GM21526 (cell line): ENCODE results near the gene CDC42EP5.

Source experiments
- ATAC-seq: cut with Tn5 transposase; IDR thresholded peaks from one replicate; pipeline ENCODE4 v1.9.1; 2021; ENCODE audit warnings: moderate library complexity; ENCODE audit not compliant: unreplicated experiment, low FRiP score

Gene CDC42EP5

GRCh38 chr19:54463531-54464043 is 9.5 kb downstream of the CDC42EP5 start, which contains the start of gene LENG9:
TSS of gene LENG9 (minus strand) at chr19:54463778. CDS start at chr19:54463526, 252 bp downstream.
- ATAC-seq, result peak; percentile 47

DNA sequence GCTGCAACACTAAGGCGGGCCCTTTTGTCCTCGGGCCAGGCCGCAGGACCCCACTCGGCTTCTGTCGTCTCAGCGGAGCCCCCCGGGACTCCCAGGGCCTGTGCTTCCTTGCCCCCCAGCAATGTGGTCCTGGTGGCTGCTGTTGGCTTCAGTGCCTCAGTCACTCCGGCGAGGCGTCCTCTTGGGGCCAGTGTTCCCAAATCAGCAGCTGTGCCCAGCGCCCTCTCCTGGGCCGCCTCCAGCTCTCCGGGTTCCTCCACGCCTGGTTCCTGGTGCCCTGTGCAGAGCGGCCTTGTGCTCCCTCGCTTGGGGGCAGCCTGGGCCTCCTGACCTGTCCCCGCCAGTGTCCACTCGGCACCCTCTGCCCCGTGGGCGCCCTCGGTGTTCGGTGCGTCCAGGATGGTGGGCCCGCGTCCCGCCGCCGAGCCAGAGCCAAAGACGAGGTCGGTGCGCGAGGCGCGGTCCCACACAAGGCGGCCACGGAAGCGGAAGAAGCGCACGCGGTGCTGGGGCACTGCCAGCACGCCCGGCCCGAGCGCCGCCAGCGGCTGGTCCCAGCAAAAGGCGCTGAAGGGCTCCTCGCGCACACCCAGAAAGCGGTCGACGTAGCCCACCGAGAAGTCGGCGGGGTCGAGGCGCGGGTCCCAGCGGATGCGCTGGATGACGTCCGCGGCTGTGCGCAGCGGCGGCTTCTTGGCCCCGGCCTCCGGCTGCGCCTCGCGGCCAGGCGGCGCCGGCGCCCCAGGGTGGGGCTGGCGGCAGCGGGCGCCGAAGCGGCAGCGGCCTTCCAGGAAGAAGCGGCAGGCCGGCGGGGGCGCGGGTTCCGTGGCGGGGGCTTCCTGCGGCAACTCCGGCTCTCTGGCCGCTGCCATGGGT is 10.2 kb downstream of the CDC42EP5 start:
- peak; percentile 9 for ATAC-seq

- no peak for ATAC-seq
These were observed 10.9 kb downstream of the CDC42EP5 start for GRCh38 chr19:54462047-54462654.

DNA sequence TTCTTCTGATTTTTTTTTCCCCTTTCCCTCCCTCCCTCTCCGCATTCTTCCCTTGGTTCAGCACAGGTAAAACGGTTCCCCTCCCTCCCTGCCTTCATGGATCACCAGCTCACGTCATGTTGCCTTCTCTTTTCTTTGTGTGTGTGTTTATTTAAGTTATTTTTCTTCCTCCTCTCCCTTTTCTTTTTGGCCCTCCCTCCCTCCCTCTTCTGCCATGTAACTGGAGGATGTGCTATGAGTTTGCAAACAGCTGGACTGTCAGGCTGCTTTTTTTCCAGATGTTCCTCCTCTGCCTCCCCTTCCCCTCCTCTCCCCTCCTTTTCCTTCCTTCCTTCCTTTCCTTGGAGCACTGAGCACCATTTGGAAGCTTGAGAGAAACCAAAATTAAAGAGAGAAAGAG is 11.5 kb downstream of the CDC42EP5 start:
- no peak for ATAC-seq

DNA sequence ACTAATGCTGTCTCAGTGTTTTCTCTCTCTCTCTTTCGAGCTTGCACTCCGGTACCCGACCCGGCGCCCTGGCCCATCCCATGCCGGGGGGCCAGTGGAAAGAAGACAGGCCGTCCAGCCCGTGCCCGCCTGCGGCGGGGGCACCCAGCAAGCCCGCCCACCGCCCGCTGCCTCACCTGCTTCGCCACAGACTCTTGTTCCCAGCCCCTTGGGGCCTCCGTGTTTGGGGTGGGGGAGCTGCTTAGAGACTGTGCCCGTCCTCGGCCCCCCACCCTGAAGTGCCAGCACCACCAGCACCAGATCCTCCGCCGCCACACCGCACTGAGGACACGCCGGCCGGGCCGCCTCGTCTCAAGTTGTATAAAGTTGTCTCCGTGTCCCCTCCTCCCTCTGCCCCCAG is 11.9 kb downstream of the CDC42EP5 start:
- ATAC-seq, result no peak

GRCh38 chr19:54460230-54461005 is 12.7 kb downstream of the CDC42EP5 start:
- ATAC-seq, result no peak

GRCh38 chr19:54459282-54460229 is 13.5 kb downstream of the CDC42EP5 start:
- no peak for ATAC-seq

GRCh38 chr19:54458648-54459281 is 14.3 kb downstream of the CDC42EP5 start:
- no peak for ATAC-seq

DNA sequence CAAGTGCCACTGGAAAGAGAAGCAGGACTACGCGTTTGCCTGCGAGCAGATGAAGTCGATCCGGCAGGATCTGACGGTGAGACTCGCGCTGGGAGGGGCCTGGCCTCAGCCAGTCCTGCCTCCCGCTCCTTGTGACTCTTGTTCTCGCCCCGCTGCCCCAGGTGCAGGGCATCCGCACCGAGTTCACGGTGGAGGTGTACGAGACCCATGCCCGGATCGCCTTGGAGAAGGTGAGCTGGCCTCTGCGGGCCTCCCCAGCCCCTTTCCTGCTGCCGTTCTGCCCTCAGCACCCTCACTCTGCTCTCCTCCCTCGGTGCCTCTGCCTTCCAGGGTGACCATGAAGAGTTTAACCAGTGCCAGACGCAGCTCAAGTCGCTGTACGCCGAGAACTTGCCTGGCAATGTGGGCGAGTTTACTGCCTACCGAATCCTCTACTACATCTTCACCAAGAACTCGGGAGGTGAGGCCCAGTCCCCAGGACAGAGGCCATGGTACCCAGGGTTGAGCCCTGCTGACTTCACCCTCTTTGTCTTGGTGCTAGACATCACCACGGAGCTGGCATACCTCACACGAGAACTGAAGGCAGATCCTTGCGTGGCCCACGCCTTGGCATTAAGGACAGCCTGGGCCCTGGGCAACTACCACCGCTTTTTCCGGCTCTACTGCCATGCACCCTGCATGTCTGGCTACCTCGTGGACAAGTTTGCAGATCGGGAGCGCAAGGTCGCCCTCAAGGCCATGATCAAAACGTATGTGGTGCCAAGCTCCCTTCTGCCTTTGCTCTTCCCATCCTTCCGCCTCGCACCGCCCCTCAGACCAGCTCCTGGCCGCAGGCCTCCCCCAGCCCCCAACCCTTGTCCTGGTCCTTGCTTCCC is 15.1 kb downstream of the CDC42EP5 start:
- ATAC-seq, result no peak

- no peak for ATAC-seq
These were observed 16.4 kb downstream of the CDC42EP5 start for GRCh38 chr19:54456423-54457373.

- no peak for ATAC-seq
These were observed 17.2 kb downstream of the CDC42EP5 start for GRCh38 chr19:54455786-54456422.

- no peak for ATAC-seq
These were observed 18.1 kb downstream of the CDC42EP5 start for GRCh38 chr19:54454781-54455675.

DNA sequence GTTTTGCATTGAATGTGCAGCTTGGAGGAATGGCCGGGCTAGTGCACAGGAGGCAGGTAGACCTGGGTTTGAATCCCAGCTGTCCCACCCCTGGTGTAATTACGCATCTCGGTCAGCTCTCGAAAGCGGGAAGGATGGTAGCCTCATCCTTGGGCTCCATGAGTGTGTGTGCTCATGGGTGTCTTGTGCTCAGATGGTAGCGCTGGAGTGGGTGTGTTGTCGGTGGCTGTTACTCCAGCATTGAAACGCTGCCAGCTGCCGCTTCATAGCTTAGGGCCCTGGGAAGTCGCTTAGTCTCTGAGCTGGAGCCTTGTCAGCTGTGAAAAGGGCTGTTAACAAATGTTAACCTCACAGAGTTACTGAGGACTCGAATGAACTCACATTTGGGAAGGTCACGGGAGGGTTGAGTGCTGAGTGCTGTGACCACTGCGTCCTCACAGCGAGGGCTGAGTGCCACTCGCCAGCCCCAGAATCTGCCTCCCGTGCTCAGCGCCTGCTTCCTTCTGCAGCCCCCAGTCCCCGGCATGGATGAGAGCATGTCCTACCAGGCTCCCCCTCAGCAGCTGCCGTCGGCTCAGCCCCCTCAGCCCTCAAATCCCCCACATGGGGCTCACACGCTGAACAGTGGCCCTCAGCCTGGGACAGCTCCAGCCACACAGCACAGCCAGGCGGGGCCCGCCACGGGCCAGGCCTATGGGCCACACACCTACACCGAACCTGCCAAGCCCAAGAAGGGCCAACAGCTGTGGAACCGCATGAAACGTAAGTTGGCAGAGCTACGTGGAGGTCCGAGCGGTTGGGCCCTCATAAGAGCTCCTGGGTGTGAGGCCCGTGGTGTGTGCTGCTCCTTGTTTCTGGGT is 18.9 kb downstream of the CDC42EP5 start:
- no peak for ATAC-seq

DNA sequence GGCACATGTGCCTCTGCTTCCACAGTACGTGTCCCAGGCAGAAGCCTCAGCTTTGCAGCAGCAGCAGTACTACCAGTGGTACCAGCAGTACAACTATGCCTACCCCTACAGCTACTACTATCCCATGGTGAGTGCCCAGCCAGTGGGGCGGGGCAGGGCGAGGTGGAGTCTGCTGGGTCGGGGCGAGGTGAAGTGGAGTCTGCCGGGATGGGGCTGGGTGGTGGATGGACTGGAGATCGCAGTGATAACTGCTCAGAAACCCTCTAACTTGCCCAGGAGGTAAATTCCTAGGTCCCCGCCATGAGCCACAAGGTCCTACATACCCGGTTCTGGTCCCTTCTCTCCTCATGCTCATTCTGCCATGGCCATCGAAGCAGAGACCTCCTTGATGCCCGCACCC is 20.5 kb downstream of the CDC42EP5 start:
- no peak for ATAC-seq

- ATAC-seq, result no peak
These were observed 21.1 kb downstream of the CDC42EP5 start for GRCh38 chr19:54451997-54452396.
